MM.1S (cell line): Measurements from ENCODE around the gene TNFRSF13B.
"Not testable (repeated sequence)": the region's sequence is repeated elsewhere in the genome, so short reads cannot be mapped to it uniquely, and the experiment has no call there.

Experiments
- DNase-seq: peaks from one replicate; pipeline ENCODE4 v3.0.0-alpha.2; 2015
- H2AFZ ChIP-seq: fragments of 300-600 bp; sonication (generic); 2 replicates; pipeline ENCODE4 v1.6.0; 2016; ENCODE audit warnings: antibody characterized with exemption, low read length
- H3F3A ChIP-seq: fragments of 300-600 bp; sonication (generic); 2 replicates; pipeline ENCODE4 v1.6.1; 2016; ENCODE audit warnings: mild to moderate bottlenecking, antibody characterized with exemption, low read length, moderate library complexity, mixed read lengths; ENCODE audit not compliant: insufficient read depth
- H3K27ac ChIP-seq: fragments of 300-600 bp; sonication (generic); 2 replicates; pipeline ENCODE4 v1.5.1; 2016; ENCODE audit warnings: mild to moderate bottlenecking, low read length
- H3K27me3 ChIP-seq: fragments of 300-600 bp; sonication (generic); replicated peaks from 2 replicates; pipeline ENCODE4 v1.6.0; 2016; ENCODE audit warnings: low read length; ENCODE audit not compliant: insufficient read depth
- H3K36me3 ChIP-seq: fragments of 300-600 bp; sonication (generic); replicated peaks from 2 replicates; pipeline ENCODE4 v1.6.1; 2016; ENCODE audit warnings: mild to moderate bottlenecking, low read length, mixed read lengths; ENCODE audit not compliant: insufficient read depth
- H3K4me1 ChIP-seq: fragments of 300-600 bp; sonication (generic); 2 replicates; pipeline ENCODE4 v1.6.1; 2016; ENCODE audit warnings: low read length, mixed read lengths
- H3K4me2 ChIP-seq: fragments of 300-600 bp; sonication (generic); 2 replicates; pipeline ENCODE4 v1.6.0; 2016; ENCODE audit warnings: low read depth, low read length
- H3K4me3 ChIP-seq: fragments of 300-600 bp; sonication (generic); 2 replicates; pipeline ENCODE4 v1.5.1; 2016; ENCODE audit warnings: low read length, mixed read lengths
- H3K79me2 ChIP-seq: fragments of 300-600 bp; sonication (generic); 2 replicates; pipeline ENCODE4 v1.6.1; 2016; ENCODE audit warnings: mixed run types, low read length, mixed read lengths
- H3K9ac ChIP-seq: fragments of 300-600 bp; sonication (generic); 2 replicates; pipeline ENCODE4 v1.6.1; 2016; ENCODE audit warnings: low read length, mixed read lengths
- H3K9me2 ChIP-seq: fragments of 300-600 bp; sonication (generic); replicated peaks from 2 replicates; pipeline ENCODE4 v1.6.1; 2016; ENCODE audit warnings: mild to moderate bottlenecking, low read length, mixed read lengths; ENCODE audit not compliant: insufficient read depth
- H3K9me3 ChIP-seq: fragments of 300-600 bp; sonication (generic); replicated peaks from 2 replicates; pipeline ENCODE4 v1.6.1; 2016; ENCODE audit warnings: mild to moderate bottlenecking, low read length, mixed read lengths; ENCODE audit not compliant: insufficient read depth
- H4K20me1 ChIP-seq: fragments of 300-600 bp; sonication (generic); 2 replicates; pipeline ENCODE4 v1.6.1; 2016; ENCODE audit warnings: mild to moderate bottlenecking, low read length, moderate library complexity, mixed read lengths; ENCODE audit not compliant: insufficient read depth
- EZH2 ChIP-seq: fragments of 300-600 bp; sonication (generic); optimal IDR thresholded peaks from 2 replicates; pipeline ENCODE3; 2017; ENCODE audit warnings: low read depth, mild to moderate bottlenecking, antibody characterized with exemption, low read length, mixed read lengths
- EZH2phosphoT487 ChIP-seq: fragments of 300-600 bp; sonication (generic); IDR thresholded peaks from 2 replicates; pipeline ENCODE4 v1.6.1; 2018; ENCODE audit warnings: antibody characterized with exemption, low read length
- TF ChIP-seq, protein P1 (sequence below): fragments of 300-600 bp; sonication (generic); IDR thresholded peaks from 2 replicates; pipeline ENCODE4 v1.5.1; 2016; ENCODE audit warnings: antibody characterized with exemption, low read length, mixed read lengths

The TNFRSF13B gene

DNA sequence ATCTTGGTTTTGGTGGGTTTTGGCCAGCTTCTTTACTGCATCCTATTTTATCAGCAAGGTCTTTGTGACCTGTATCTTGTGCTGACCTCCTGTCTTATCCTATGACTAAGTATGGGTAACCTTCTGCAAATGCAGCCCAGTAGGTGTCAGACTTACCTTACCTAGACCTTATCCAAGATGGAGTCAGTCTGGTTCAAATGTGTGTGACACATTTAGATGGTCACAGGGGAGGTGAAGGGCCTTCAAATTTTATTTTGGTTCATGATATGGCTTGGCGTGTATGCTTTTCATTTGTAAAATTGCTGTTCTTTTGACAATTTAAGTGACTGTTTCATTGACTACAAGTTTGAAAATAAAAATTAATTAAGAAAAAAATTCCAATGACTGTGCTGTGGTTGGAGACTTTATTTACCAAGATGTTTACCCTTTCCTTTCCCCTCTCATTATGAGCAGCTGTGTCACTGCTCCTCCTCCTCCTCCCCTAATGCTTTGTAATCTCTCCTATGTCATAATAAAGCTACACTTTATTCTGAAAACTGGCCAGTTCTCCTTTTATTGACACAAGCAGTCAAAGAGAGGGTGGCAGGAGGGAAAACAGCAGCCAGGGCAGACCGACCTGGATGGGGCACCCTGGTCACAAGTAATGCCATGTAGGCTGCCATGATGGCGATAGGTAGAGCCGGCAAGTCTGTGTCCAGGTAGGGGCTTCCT, 49.4 kb downstream of the TNFRSF13B start:
- Histone ChIP-seq H3K79me2 (no peaks in the 10 kb centered on the region), H3K4me1 (no peaks in the 10 kb centered on the region), H3K27ac (no peak overlapping the region), H4K20me1 (no peaks in the 10 kb centered on the region), H2AFZ (no peak overlapping the region), H3F3A (peaks cover 33% of the 10 kb centered on the region), H3K27me3 (no peaks in the 10 kb centered on the region), H3K36me3 (no peaks in the 10 kb centered on the region; the same call in 1 of the 2 replicates), H3K4me3 (no peak overlapping the region), H3K9ac (no peak overlapping the region), H3K9me2 (no peaks in the 10 kb centered on the region), H3K9me3 (no peaks in the 10 kb centered on the region), H3K4me2 (no peak overlapping the region)
- DNase-seq = peak; percentile 31
- TF ChIP-seq EZH2phosphoT487 = no peak
- TF ChIP-seq, protein P1, sequence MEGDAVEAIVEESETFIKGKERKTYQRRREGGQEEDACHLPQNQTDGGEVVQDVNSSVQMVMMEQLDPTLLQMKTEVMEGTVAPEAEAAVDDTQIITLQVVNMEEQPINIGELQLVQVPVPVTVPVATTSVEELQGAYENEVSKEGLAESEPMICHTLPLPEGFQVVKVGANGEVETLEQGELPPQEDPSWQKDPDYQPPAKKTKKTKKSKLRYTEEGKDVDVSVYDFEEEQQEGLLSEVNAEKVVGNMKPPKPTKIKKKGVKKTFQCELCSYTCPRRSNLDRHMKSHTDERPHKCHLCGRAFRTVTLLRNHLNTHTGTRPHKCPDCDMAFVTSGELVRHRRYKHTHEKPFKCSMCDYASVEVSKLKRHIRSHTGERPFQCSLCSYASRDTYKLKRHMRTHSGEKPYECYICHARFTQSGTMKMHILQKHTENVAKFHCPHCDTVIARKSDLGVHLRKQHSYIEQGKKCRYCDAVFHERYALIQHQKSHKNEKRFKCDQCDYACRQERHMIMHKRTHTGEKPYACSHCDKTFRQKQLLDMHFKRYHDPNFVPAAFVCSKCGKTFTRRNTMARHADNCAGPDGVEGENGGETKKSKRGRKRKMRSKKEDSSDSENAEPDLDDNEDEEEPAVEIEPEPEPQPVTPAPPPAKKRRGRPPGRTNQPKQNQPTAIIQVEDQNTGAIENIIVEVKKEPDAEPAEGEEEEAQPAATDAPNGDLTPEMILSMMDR = peak; percentile 21

DNA sequence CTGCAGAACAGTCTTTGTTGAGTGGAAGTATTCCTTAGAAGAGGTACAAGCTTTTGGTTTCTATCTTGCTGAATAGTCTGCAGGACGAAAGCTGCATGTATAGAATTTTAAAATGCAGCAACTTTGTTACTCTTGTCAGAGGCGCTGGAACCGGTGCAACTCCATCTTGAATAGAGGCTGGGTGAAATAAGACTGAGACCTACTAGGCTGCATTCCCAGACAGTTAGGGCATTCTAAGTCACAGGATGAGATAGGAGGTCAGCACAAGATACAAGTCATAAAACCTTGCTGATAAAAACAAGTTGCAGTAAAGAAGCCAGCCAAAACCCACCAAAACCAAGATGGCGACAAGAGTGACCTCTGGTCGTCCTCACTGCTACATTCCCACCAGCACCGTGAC, 50.5 kb downstream of the TNFRSF13B start:
- not testable (repeated sequence) for DNase-seq, H3K9me3 ChIP-seq, H3K36me3 ChIP-seq, H3K27ac ChIP-seq, H3K27me3 ChIP-seq, H3K79me2 ChIP-seq, H3K9me2 ChIP-seq, H2AFZ ChIP-seq, H3K4me1 ChIP-seq, H3K4me3 ChIP-seq, H3K9ac ChIP-seq, H4K20me1 ChIP-seq, H3K4me2 ChIP-seq
- H3F3A ChIP-seq = peaks cover 33% of the 10 kb centered on the region

DNA sequence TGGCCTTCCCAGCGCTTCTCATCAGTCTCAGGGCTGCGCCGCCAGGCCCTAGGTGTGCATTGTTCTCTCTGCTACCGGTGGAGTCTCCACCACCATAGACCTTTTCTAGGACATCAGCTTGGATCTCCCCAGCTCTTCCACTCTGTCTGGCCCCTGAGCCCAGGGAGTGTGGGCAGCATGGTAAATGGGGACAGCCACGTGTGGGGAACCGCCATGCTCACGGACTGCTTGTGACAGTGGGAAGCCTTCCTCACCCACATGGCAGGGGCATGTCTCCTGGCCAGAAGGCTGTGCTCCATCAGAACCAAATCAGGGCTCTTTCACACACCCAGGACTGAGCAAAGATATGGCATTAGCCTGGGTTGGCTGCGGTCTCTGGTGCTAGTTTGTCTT, 51.3 kb downstream of the TNFRSF13B start:
- no peaks in the 10 kb centered on the region; the same call in 1 of the 2 replicates for H3K36me3 ChIP-seq
- no peak overlapping the region for H3K4me2 ChIP-seq
- H3K27me3 ChIP-seq = no peaks in the 10 kb centered on the region
- H3K9me3 ChIP-seq = no peaks in the 10 kb centered on the region
- TF ChIP-seq, protein P1 = no peak
- no peak for TF ChIP-seq EZH2
- no peak for TF ChIP-seq EZH2phosphoT487
- no peaks in the 10 kb centered on the region for H4K20me1 ChIP-seq
- H2AFZ ChIP-seq = no peak overlapping the region
- no peaks in the 10 kb centered on the region for H3K79me2 ChIP-seq
- H3K27ac ChIP-seq = no peak overlapping the region
- H3K4me3 ChIP-seq = no peak overlapping the region
- no peak for DNase-seq
- H3K9ac ChIP-seq = no peak overlapping the region
- H3K9me2 ChIP-seq = no peaks in the 10 kb centered on the region
- peaks cover 38% of the 10 kb centered on the region for H3F3A ChIP-seq
- peaks cover 10% of the 10 kb centered on the region for H3K4me1 ChIP-seq
